Mesodermal cell (in vitro differentiated cells): ENCODE data around the gene GALNT9.

Experiments used
- H3K27ac ChIP-seq: 2 replicates; pipeline ENCODE4 v1.7.0; 2013; ENCODE audit warnings: mild to moderate bottlenecking, low read depth, low read length, moderate library complexity; ENCODE audit not compliant: severe bottlenecking
- H3K36me3 ChIP-seq: 2 replicates; pipeline ENCODE4 v1.7.1; 2013; ENCODE audit warnings: mild to moderate bottlenecking, low read length, moderate library complexity; ENCODE audit not compliant: control insufficient read depth, insufficient read depth
- H3K4me1 ChIP-seq: one replicate; pipeline ENCODE4 v1.7.1; 2013; ENCODE audit warnings: mild to moderate bottlenecking, low read length; ENCODE audit not compliant: insufficient read depth, control insufficient read depth, poor library complexity, severe bottlenecking
- H3K4me3 ChIP-seq: 2 replicates; pipeline ENCODE4 v1.7.0; 2013; ENCODE audit warnings: low read length, control low read depth, mild to moderate bottlenecking; ENCODE audit not compliant: insufficient read depth, poor library complexity, severe bottlenecking; ENCODE audit errors: extremely low read depth
- H3K9me3 ChIP-seq: 2 replicates; pipeline ENCODE4 v1.7.1; 2013; ENCODE audit warnings: mild to moderate bottlenecking, low read length, moderate library complexity; ENCODE audit not compliant: control insufficient read depth
- whole genome bisulfite sequencing, 2 experiments: methylation state at CpG; one replicate each; pipeline ENCODE4 v1.1.5; 2013; ENCODE audit warnings: missing lambda C conversion rate in 2 of 2; ENCODE audit not compliant: insufficient coverage in 2 of 2; 5-methylcytosine and 5-hydroxymethylcytosine counted together

The GALNT9 gene

DNA sequence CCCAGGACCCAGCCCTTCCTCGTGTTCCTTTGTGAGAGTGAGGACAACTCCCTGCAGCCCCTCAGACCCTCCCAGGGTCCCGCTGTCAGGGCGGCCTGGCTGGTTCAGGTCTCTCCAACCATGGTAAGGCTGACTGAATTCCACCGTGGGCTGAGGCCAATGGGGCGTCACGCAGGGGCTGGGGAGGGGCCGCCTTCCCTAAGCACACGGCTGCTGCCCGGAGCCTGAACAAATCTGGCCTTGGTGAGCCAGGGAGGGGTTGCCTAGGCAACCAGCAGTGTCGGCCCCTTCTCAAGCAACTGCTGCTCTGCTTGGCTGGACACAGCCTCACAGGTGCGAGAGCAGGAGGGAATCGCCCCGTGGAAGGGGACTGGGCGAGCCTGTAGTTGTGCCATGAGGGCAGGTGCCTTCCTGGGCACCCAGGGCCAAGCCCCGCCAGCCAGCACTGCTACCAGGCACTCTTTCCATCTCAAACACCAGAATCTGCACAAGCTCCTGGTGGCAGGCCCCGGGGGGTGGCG is 37.0 kb upstream of the GALNT9 start:
- no peak overlapping the region for H3K27ac ChIP-seq
- no peak overlapping the region for H3K4me3 ChIP-seq
- H3K4me1 ChIP-seq: no peaks in the 10 kb centered on the region
- H3K36me3 ChIP-seq: no peaks in the 10 kb centered on the region
- 75 to 77% methylated on average over 12 to 17 of the region's 17 CpGs for WGBS, 2 experiments
- peaks cover 37% of the 10 kb centered on the region for H3K9me3 ChIP-seq

DNA sequence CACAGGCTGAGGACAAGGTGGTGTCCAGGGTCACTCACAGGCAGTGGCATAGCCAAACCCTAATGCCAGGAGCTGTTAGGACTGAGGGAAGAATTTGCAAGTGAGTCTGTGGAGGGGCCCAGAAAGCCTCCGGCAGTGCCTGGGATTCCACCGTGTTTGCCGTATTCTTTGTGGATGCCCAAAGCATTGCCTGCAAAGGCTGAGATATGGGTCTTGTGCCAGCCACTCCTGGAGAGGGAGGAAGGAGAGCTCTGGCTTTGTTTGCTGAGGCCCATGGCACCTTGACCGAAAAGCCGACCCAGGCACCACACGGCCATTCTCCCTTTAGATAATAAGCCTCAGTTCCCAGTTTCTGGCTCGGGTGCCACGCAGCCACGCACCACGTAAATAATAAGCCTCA is 35.8 kb upstream of the GALNT9 start:
- H3K36me3 ChIP-seq: no peaks in the 10 kb centered on the region
- H3K4me3 ChIP-seq: no peak overlapping the region
- no peaks in the 10 kb centered on the region for H3K4me1 ChIP-seq
- 84 to 87% methylated on average over 7 to 8 of the region's 10 CpGs for WGBS, 2 experiments
- peaks cover 35% of the 10 kb centered on the region for H3K9me3 ChIP-seq
- no peak overlapping the region for H3K27ac ChIP-seq

DNA sequence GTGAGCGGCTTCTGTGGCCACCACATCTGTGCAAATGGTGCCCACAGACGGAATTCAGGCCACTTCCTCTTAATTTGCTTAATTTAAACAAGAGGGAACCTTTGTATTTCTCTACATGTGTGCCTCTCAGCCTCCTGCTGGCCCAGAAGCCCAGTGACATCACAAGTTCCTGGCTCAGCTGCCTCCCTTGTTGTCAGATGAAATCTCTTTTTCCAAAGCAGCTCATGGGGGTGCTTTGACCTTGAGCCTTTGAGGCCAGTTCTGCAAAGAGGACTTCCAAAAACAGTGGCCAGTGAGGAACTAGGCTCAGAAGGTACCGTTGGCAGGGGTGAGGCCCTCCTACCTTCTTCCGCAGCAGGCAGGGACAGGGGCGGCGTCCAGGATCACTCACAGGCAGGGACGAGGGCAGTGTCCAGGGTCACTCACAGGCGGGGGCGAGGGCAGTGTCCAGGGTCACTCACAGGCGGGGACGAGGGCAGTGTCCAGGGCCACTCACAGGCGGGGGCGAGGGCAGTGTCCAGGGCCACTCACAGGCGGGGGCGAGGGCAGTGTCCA is 35.0 kb upstream of the GALNT9 start:
- no peaks in the 10 kb centered on the region for H3K4me1 ChIP-seq
- peaks cover 39% of the 10 kb centered on the region for H3K9me3 ChIP-seq
- no peaks in the 10 kb centered on the region for H3K36me3 ChIP-seq
- no peak overlapping the region for H3K4me3 ChIP-seq
- 80 to 90% methylated on average over 4 to 8 of the region's 15 CpGs for whole genome bisulfite sequencing, 2 experiments
- no peak overlapping the region for H3K27ac ChIP-seq

DNA sequence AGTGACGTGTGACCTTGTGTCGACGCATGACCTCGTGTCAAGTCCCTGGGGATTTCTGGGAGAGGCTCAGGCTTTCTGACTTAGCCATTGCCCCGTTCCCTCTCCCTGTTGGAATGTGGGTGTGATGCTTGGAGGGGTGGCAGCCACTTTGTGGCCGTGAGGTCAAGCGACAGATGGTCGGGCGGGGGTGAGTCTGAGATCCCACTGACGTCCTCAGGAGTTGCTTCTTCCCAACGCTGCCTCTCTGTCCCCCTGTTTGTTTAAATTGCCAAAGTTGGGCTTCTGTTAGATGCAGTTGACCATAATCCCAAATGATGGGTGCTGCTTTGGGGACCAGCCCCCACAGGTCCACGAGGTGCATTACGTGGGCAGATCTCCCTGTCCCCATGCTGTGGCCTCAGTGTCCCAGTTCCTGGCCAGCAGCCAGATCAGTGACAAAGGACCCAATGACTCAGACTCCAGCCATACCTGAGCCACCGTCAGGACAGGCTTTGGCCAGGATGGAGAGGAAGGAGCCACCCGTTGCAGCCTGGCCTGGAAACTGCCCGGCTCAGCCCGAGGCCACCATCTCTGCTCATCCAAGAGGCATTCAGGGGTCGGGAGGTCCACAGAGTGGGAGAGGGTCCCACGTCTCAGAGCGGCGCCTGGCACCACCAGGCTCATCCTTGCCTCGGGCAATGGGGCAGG is 34.4 kb upstream of the GALNT9 start:
- Histone ChIP-seq H3K36me3 (no peaks in the 10 kb centered on the region), H3K4me1 (no peaks in the 10 kb centered on the region), H3K27ac (no peak overlapping the region), H3K4me3 (no peak overlapping the region), H3K9me3 (peaks cover 39% of the 10 kb centered on the region)
- WGBS, 2 experiments: 81 to 82% methylated on average over 21 of the region's 22 CpGs

DNA sequence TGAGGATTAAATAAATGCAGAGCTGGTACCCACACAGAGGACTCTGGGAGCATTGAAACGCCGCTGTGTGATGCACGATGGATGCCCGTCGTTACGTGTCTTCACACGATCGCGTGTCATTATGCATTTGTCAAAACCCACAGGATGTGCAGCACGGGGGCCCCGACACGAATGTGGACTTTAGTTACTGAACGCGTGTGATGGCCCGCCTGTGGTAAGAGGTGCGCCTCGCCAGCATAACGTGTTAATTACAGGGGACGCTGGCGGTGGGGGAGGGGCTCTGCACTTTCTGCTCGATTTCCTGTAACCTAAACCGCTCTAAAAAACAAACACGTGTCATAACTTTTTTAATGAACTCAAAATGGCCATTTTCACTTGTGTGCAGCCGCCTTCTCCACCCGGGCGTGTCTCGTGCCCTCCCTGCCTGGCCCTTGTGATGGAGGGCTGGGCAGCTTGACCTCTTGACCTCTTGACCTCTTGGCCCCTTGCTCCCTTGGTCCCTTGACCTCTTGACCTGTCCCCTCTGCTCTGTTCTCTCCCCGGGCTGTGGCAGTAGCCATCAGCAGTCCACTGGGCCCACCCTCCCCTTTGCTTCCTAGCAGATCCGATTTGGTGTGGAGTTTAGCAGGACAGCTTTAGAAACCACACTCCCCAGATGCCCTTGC is 33.7 kb upstream of the GALNT9 start:
- WGBS, 2 experiments: 89% methylated on average over 28 of the region's 29 CpGs
- Histone ChIP-seq H3K27ac (no peak overlapping the region), H3K9me3 (peaks cover 40% of the 10 kb centered on the region)

DNA sequence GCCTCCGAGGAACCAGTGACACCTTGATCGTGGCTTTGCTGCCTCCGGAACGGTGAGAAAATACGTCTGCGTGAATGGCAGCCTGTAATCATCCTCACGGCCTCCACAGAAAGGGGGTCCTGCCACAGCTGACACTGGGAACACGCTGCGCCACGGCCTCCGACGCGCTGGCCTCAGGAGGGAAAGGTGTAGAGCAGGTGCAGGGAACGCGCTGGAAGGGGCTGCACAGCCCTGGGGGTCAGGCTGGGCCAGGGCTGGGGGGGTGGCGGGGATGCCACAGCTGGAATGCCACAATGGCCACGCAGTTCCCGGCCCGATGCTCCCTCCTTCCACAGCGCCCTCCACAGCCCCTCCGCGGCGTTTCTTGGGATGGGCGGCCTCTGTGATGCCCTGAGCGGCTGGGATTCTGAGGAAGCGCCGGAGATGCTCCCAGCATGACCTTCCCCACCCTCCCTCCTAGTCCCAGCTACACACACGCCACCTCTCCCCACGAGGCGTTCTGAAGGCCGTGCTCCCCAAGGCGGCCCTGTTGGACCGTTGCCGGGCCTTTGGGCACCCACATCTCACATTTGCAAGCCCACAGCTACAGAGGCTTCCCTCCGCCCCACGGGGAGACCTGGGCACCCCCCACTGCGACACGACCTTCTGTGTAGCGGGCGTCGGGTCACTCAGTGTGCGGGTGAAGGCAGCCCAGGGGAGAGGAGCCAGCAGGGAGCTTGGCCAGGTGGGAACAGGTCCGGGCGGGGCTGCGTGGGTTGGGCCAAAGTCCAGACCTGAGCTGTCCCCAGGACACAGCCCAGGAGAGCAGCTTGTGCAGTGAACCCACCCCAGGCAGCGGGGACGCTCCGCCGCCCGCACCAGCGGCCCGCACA is 31.8 kb upstream of the GALNT9 start:
- Histone ChIP-seq H3K36me3 (no peaks in the 10 kb centered on the region), H3K9me3 (peaks cover 48% of the 10 kb centered on the region), H3K4me3 (no peak overlapping the region), H3K4me1 (no peaks in the 10 kb centered on the region), H3K27ac (no peak overlapping the region)
- WGBS, 2 experiments: 84 to 87% methylated on average over 39 to 51 of the region's 52 CpGs

More for the DNA sequence above, 33.7 kb upstream of the GALNT9 start:
- Histone ChIP-seq H3K4me1 (no peaks in the 10 kb centered on the region), H3K36me3 (no peaks in the 10 kb centered on the region), H3K4me3 (no peak overlapping the region)

DNA sequence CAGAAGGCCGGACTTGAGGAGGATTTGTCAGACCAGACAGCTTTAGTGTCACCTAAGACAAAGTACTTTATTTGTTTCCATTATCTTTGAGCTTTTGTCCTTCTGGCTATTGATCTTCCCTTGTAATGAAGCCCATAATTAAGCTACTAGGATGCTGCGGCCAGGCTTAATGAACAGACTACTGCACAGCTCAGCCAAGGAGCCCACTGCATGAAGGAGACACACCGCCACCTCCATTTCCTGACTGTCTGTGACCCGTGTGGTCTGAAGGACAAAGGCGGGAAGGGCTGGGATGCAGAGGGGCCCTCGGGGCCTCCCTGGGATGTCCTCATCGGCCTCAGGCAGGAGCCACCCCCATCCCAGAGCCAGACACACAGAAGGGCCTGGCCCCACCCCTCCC is 31.0 kb upstream of the GALNT9 start:
- no peaks in the 10 kb centered on the region for H3K4me1 ChIP-seq
- H3K4me3 ChIP-seq: no peak overlapping the region
- WGBS, 2 experiments: 71 to 87% methylated on average over 6 of the region's 7 CpGs
- H3K9me3 ChIP-seq: peaks cover 50% of the 10 kb centered on the region
- H3K27ac ChIP-seq: no peak overlapping the region
- H3K36me3 ChIP-seq: no peaks in the 10 kb centered on the region

DNA sequence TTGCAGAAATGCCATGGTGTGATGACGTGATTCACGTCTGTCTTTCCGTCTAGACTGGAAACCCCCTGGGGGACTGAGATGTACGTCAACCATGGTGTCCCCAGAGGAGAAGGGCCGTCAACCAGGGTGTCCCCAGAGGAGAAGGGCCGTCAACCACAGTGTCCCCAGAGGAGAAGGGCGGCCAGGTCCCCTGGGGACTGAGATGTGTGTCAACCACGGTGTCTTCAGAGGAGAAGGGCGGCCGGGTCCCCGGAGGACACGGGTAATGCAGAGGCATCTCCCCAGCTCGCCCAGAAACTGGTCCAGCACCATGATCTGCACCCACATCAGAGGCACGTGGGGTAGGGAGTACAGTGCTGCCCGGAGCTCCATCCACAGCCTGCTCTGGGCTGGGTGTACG is 30.6 kb upstream of the GALNT9 start:
- H3K9me3 ChIP-seq: peaks cover 46% of the 10 kb centered on the region
- H3K36me3 ChIP-seq: no peaks in the 10 kb centered on the region
- WGBS, 2 experiments: 76 to 84% methylated on average over 14 to 16 of the region's 16 CpGs
- no peak overlapping the region for H3K4me3 ChIP-seq
- H3K4me1 ChIP-seq: no peaks in the 10 kb centered on the region
- no peak overlapping the region for H3K27ac ChIP-seq

DNA sequence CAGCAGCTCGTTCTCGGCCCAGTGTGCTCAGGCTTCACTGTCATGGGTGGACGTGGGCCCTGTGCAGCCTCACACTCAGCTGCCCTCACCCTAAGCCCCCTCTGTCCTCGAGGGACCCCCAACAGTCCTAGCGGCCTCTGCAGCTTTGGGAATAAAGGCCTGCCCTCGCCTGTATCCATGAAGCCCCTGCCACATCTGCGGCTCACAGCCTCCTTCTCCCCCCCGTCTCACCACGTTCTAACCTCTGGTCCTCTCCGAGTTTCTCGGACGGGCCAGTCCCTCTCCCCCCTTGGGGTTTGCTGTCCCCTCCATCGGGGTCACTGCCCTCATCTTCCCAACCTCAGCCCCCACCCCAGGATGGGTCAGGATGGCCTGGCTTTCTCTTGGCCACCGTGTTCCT is 30.2 kb upstream of the GALNT9 start:
- H3K4me1 ChIP-seq: no peaks in the 10 kb centered on the region
- H3K27ac ChIP-seq: no peak overlapping the region
- WGBS, 2 experiments: 84 to 87% methylated on average over 14 of the region's 14 CpGs
- H3K9me3 ChIP-seq: peaks cover 46% of the 10 kb centered on the region
- H3K36me3 ChIP-seq: no peaks in the 10 kb centered on the region
- no peak overlapping the region for H3K4me3 ChIP-seq
